ENCODE measurements around the gene FMO3. TPM values are rescaled to one million over a fixed set of nuclear protein-coding genes. Genes with fewer than 3 reads are reported as not detected.

FMO3 gene
- total RNA-seq, 1 donor from 2014 or later, result 0.98 TPM

DNA sequence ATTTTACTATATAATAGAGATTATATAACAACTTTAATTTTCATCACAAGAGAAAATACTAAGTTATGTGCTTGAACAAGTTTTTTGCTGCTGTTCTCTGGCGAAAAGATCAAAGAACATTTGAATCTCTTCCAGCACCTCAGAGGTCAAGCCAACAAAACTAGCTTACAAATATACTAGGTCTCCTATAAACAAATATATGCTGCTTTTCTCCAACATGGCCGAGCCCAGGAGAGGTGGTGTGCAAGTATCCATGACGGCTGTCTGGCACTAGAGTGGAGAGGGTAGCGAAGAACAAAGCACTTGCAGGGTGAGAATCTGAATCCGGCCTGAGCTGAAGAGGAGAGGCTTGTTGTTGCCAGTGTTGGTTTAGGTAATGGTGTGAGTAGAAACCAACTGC lies 7.5 kb upstream of the FMO3 start:
- TF ChIP-seq POLR2AphosphoS5 (IDR thresholded peaks at IDR 0.05; ENCODE audit: insufficient read depth in 1 of 2, low read depth in 1 of 2) (no peak), POLR2A (IDR thresholded peaks at IDR 0.05) (no peak)
- TF ChIP-seq, protein P1, sequence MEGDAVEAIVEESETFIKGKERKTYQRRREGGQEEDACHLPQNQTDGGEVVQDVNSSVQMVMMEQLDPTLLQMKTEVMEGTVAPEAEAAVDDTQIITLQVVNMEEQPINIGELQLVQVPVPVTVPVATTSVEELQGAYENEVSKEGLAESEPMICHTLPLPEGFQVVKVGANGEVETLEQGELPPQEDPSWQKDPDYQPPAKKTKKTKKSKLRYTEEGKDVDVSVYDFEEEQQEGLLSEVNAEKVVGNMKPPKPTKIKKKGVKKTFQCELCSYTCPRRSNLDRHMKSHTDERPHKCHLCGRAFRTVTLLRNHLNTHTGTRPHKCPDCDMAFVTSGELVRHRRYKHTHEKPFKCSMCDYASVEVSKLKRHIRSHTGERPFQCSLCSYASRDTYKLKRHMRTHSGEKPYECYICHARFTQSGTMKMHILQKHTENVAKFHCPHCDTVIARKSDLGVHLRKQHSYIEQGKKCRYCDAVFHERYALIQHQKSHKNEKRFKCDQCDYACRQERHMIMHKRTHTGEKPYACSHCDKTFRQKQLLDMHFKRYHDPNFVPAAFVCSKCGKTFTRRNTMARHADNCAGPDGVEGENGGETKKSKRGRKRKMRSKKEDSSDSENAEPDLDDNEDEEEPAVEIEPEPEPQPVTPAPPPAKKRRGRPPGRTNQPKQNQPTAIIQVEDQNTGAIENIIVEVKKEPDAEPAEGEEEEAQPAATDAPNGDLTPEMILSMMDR (IDR thresholded peaks at IDR 0.05), result no peak
- DNase-seq (ENCODE audit: extremely low spot score in 2 of 2), result no peak
- no peak overlapping the region for H3K4me3 ChIP-seq
- intact Hi-C loops (cut with DNase I), result no loop called here
- H3K9me3 ChIP-seq, result no peaks in the 10 kb centered on the region
- peaks cover 14% of the 10 kb centered on the region for H3K4me1 ChIP-seq
- H3K27ac ChIP-seq, result no peak overlapping the region
- H3K36me3 ChIP-seq, result no peaks in the 10 kb centered on the region
- H3K27me3 ChIP-seq, result no peaks in the 10 kb centered on the region

DNA sequence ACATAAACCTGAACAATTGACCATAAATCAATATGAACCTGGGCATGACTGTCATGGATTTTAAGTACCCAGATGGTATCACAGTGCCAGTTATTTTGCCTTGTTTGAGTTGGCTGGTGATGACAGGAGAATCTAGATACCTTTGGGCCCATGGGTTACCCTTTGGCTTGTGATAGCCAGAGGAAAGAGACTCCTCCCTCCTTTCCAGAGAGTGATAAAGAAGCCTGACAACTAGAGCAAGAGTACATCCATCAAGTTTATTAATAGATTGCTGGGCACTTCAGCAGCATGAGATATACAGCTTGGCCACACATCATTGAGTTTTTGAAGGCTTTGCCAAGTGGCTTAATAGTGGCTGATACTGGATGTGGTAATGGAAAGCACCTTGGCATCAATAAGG lies 6.6 kb upstream of the FMO3 start:
- no peaks in the 10 kb centered on the region for H3K9me3 ChIP-seq
- H3K4me3 ChIP-seq, result no peak overlapping the region
- H3K27me3 ChIP-seq, result no peaks in the 10 kb centered on the region
- no peaks in the 10 kb centered on the region for H3K36me3 ChIP-seq
- H3K27ac ChIP-seq, result no peak overlapping the region
- peaks cover 14% of the 10 kb centered on the region for H3K4me1 ChIP-seq
- no peak for DNase-seq (ENCODE audit: extremely low spot score in 2 of 2)
- TF ChIP-seq POLR2AphosphoS5 (IDR thresholded peaks at IDR 0.05; ENCODE audit: insufficient read depth in 1 of 2, low read depth in 1 of 2), result no peak
- TF ChIP-seq, protein P1 (IDR thresholded peaks at IDR 0.05), result no peak
- TF ChIP-seq POLR2A (IDR thresholded peaks at IDR 0.05), result no peak
- intact Hi-C loops (cut with DNase I), result no loop called here

DNA sequence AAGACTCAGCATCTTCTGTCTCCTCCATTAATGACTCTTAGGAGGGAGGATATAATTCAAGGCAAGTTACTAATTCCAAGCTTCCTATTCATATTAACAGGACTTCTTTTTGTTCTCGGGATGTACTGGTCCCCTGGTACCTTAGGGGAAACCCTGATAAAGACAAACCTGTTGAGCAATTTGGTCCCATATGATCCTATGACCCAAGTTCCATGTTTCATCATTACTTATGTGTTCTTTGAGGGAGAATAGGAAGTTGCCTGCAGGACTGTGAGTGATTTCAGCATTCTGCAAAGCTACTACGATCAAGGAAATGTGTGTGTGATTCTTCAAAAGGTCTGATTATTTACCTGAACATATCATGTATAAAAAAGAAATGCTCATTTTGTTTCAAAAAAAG lies 5.8 kb upstream of the FMO3 start:
- Histone ChIP-seq H3K36me3 (no peaks in the 10 kb centered on the region), H3K27me3 (no peaks in the 10 kb centered on the region), H3K27ac (no peak overlapping the region), H3K4me3 (no peak overlapping the region), H3K9me3 (no peaks in the 10 kb centered on the region), H3K4me1 (peaks cover 14% of the 10 kb centered on the region)
- intact Hi-C loops (cut with DNase I), result no loop called here
- no peak for DNase-seq (ENCODE audit: extremely low spot score in 2 of 2)
- TF ChIP-seq POLR2AphosphoS5 (IDR thresholded peaks at IDR 0.05; ENCODE audit: insufficient read depth in 1 of 2, low read depth in 1 of 2) (no peak), POLR2A (IDR thresholded peaks at IDR 0.05) (no peak)
- TF ChIP-seq, protein P1 (IDR thresholded peaks at IDR 0.05), result no peak

DNA sequence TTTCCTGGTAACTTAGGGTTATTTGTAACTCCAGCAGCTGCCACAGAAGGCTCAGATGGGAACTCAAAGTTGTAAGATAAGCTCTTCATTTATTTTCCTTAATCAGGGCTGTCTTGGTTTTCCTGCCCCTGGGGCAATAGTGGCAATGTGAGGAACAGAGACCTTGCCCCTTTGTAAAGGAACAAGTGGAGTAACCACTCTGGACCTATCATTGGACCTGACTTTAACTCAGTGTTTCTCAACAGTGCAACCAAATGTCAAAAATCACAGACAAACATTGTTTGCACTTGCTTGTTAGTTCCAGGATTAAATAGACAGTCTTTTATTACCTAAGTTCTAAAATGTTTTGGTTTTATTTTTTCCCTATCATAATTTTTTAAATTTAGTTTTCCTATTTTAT lies 2.8 kb upstream of the FMO3 start:
- intact Hi-C loops (cut with DNase I), result no loop called here
- no peak overlapping the region for H3K4me3 ChIP-seq

DNA sequence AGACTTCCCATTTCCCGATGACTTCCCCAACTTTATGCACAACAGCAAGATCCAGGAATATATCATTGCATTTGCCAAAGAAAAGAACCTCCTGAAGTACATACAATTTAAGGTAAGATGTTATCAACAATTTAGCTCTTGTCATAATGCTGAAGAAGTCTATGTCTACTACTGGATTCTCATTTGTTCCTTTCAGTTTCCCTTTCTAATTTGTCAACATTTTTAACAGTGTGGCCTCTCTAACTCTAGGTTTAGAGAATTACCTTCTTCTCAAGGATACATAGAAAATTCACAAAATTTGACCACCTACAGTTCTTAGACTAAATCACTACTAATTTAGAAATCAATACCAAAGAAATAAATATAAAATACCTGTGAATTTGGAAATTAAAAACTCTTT lies 13.2 kb downstream of the FMO3 start:
- Histone ChIP-seq H3K4me3 (no peak overlapping the region), H3K36me3 (no peaks in the 10 kb centered on the region), H3K4me1 (no peaks in the 10 kb centered on the region), H3K9me3 (no peaks in the 10 kb centered on the region), H3K27me3 (no peaks in the 10 kb centered on the region), H3K27ac (no peak overlapping the region)
- intact Hi-C loops (cut with DNase I), result no loop called here
- TF ChIP-seq POLR2AphosphoS5 (IDR thresholded peaks at IDR 0.05; ENCODE audit: insufficient read depth in 1 of 2, low read depth in 1 of 2), result no peak
- TF ChIP-seq, protein P1 (IDR thresholded peaks at IDR 0.05), result no peak
- TF ChIP-seq POLR2A (IDR thresholded peaks at IDR 0.05), result no peak
- DNase-seq (ENCODE audit: extremely low spot score in 2 of 2), result no peak

More for the DNA sequence above, 2.8 kb upstream of the FMO3 start:
- Histone ChIP-seq H3K9me3 (no peaks in the 10 kb centered on the region), H3K27me3 (no peaks in the 10 kb centered on the region), H3K27ac (no peak overlapping the region), H3K4me1 (peaks cover 6% of the 10 kb centered on the region), H3K36me3 (no peaks in the 10 kb centered on the region)
- TF ChIP-seq, protein P1 (IDR thresholded peaks at IDR 0.05), result no peak
- no peak for TF ChIP-seq POLR2A (IDR thresholded peaks at IDR 0.05)
- no peak for TF ChIP-seq POLR2AphosphoS5 (IDR thresholded peaks at IDR 0.05; ENCODE audit: insufficient read depth in 1 of 2, low read depth in 1 of 2)
- DNase-seq (ENCODE audit: extremely low spot score in 2 of 2), result no peak

Data from vagina (tissue), 2 donors.